Uterus (tissue), 4 donors: ENCODE measurements around the gene CST7. TPM values are rescaled to one million over a fixed set of nuclear protein-coding genes. Genes with fewer than 3 reads are reported as not detected.

ENCODE experiments used
- DNase-seq, 2 donors: peaks; one replicate each; pipeline ENCODE4 v3.0.0-alpha.2; 2019 to 2020
- H3K27ac ChIP-seq, 2 donors: fragments of 200-600 bp; sonication (generic); 1 replicate in 1 of 2; 2 replicates in 1 of 2; pipeline ENCODE4 v1.5.1; 2016 to 2018
- H3K27me3 ChIP-seq, 2 donors: fragments of 200-600 bp; sonication (generic); one replicate each; pipeline ENCODE4 v1.5.1; 2018 to 2019; ENCODE audit warnings: control low read depth in 1 of 2
- H3K36me3 ChIP-seq, 2 donors: fragments of 200-600 bp; sonication (generic); one replicate each; pipeline ENCODE4 v1.5.1; 2019; ENCODE audit warnings: control low read depth in 1 of 2
- H3K4me1 ChIP-seq, 2 donors: fragments of 200-600 bp; sonication (generic); one replicate each; pipeline ENCODE4 v1.5.1; 2018 to 2019; ENCODE audit warnings: control low read depth in 1 of 2
- H3K4me3 ChIP-seq, 2 donors: fragments of 200-600 bp; sonication (generic); 1 replicate in 1 of 2; 2 replicates in 1 of 2; pipeline ENCODE4 v1.5.1; 2018 to 2019; ENCODE audit warnings: mild to moderate bottlenecking in 1 of 2
- H3K9me3 ChIP-seq, 2 donors: fragments of 200-600 bp; sonication (generic); one replicate each; pipeline ENCODE4 v1.5.1; 2019; ENCODE audit warnings: control low read depth in 1 of 2
- CTCF ChIP-seq, 4 experiments: fragments of 200-600 bp in 2 of 4; fragments of 450-650 bp in 2 of 4; sonication (generic) in 2 of 4; IDR thresholded peaks; one replicate each; pipeline ENCODE4 v1.5.1; 2016 to 2019; ENCODE audit warnings: antibody characterized with exemption in 4 of 4, mild to moderate bottlenecking in 2 of 4, moderate library complexity in 1 of 4
- POLR2A ChIP-seq, 2 donors: fragments of 450-650 bp; IDR thresholded peaks; one replicate each; pipeline ENCODE4 v1.6.1; 2016; ENCODE audit warnings: antibody characterized with exemption in 2 of 2, mild to moderate bottlenecking in 1 of 2, moderate library complexity in 1 of 2
- intact Hi-C: fragments of 100-400 bp; cut with DNase I; formaldehyde crosslinking; loops from one replicate; pipeline ENCODE4 v1.15.1; 2023; ENCODE audit warnings: low total_unique reads
- total RNA-seq, 4 donors: library from RNA; depleted of rRNA in 3 of 4; stranded (reverse); fragments of >200 nt in 3 of 4; gene quantifications; one replicate each; pipeline versions ENCODE4 v1.1.0 to v1.2.4, GENCODE V29; 2014 to 2023
- donor health status: DM: yes; HTN: yes; CAD: no.

The CST7 gene
- total RNA-seq, 4 donors from 2014 or later, result 0.97 to 1.8 (median 1.2) TPM; not detected in 1

DNA sequence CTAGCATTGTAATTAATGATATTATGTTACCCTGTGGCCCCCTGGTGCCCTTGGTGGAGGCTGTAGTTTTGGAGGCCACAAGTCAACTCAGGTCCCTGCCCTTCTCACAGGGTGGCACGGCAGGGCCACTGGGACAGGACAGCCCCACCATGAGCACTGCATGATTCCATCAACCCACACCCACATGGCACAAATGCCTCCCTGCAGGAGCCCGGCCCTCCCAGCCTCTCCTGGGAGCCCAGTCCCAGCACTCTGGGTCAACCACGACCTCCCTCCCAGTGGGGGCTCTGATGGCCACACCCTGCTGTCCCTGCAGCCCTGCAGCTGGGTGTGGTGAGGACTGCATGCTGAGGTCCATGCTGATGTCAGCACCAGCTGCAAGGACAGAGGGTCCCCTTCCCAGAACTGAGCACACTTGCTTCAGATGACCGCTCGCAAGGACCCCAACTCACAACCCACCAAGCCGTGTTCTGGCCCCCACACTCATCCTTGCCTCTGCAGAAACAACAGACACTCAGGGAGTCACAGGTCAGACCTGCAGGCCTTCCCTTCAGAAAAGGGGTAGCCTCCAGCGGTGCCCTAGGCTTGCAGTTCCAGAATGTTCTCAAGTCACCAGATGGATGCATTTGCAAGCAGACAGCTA, 15.7 kb upstream of the CST7 start:
- Histone ChIP-seq H3K27me3 (no peaks in the 10 kb centered on the region), H3K9me3 (no peaks in the 10 kb centered on the region), H3K27ac (no peak overlapping the region), H3K4me1 (no peaks in the 10 kb centered on the region), H3K36me3 (no peaks in the 10 kb centered on the region), H3K4me3 (no peak overlapping the region)
- no peak for TF ChIP-seq CTCF (IDR thresholded peaks at IDR 0.05)
- no peak for TF ChIP-seq POLR2A (IDR thresholded peaks at IDR 0.05)
- intact Hi-C loops, result no loop called here
- no peak for DNase-seq

DNA sequence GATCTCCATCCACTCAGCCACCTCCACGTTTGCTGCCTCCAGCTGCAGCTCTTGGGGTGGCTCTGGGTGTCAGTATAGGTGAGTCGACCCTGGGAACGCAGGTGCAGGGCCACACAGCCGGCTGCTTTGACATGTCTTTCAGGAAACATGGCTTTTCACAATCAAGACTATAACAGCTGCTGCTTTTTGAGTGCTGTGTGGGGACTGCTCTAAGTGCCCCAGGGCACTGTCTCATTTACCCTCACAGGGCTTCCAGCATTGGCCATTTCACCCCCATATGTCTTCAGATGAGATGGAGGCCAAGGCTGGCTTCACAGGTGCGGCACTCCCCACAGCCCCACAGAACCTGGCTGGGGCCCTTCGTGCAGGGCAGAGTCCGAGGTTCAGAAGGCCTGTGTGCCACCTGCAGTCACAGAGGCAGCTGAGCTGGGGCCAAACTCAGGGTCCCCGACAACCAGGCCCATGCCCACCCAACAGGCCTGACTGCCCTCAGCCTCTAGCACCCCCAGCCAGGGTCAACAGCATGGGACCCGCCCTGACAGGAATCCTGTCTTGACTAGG, 14.9 kb upstream of the CST7 start:
- Histone ChIP-seq H3K4me1 (no peaks in the 10 kb centered on the region), H3K36me3 (no peaks in the 10 kb centered on the region), H3K27me3 (no peaks in the 10 kb centered on the region), H3K9me3 (no peaks in the 10 kb centered on the region), H3K27ac (no peak overlapping the region), H3K4me3 (no peak overlapping the region)
- intact Hi-C loops, result no loop called here
- DNase-seq, result no peak
- TF ChIP-seq CTCF (IDR thresholded peaks at IDR 0.05) (no peak), POLR2A (IDR thresholded peaks at IDR 0.05) (no peak)

- H3K27ac ChIP-seq, result no peak overlapping the region
- intact Hi-C loops, result no loop called here
Measured at GRCh38 chr20:24934716-24935115, 14.4 kb upstream of the CST7 start.

GRCh38 chr20:24935140-24935539, 13.9 kb upstream of the CST7 start:
- TF ChIP-seq POLR2A (IDR thresholded peaks at IDR 0.05) (no peak), CTCF (IDR thresholded peaks at IDR 0.05) (no peak)
- no peak overlapping the region for H3K4me3 ChIP-seq
- no peaks in the 10 kb centered on the region for H3K27me3 ChIP-seq
- intact Hi-C loops, result no loop called here
- no peaks in the 10 kb centered on the region for H3K4me1 ChIP-seq
- H3K36me3 ChIP-seq, result no peaks in the 10 kb centered on the region
- H3K9me3 ChIP-seq, result no peaks in the 10 kb centered on the region
- H3K27ac ChIP-seq, result no peak overlapping the region
- DNase-seq, result no peak

More at GRCh38 chr20:24934716-24935115, 14.4 kb upstream of the CST7 start:
- DNase-seq, result no peak
- Histone ChIP-seq H3K4me1 (no peaks in the 10 kb centered on the region), H3K36me3 (no peaks in the 10 kb centered on the region), H3K27me3 (no peaks in the 10 kb centered on the region), H3K4me3 (no peak overlapping the region), H3K9me3 (no peaks in the 10 kb centered on the region)
- no peak for TF ChIP-seq CTCF (IDR thresholded peaks at IDR 0.05)
- TF ChIP-seq POLR2A (IDR thresholded peaks at IDR 0.05), result no peak

- H3K4me3 ChIP-seq, result no peak overlapping the region
- intact Hi-C loops, result no loop called here
- no peaks in the 10 kb centered on the region for H3K27me3 ChIP-seq
- H3K9me3 ChIP-seq, result no peaks in the 10 kb centered on the region
- no peak for DNase-seq
- H3K36me3 ChIP-seq, result no peaks in the 10 kb centered on the region
- H3K4me1 ChIP-seq, result no peaks in the 10 kb centered on the region
- no peak overlapping the region for H3K27ac ChIP-seq
- TF ChIP-seq POLR2A (IDR thresholded peaks at IDR 0.05), result no peak
- no peak for TF ChIP-seq CTCF (IDR thresholded peaks at IDR 0.05)
Measured at GRCh38 chr20:24935766-24936525, 13.1 kb upstream of the CST7 start.
